ENCODE data around the gene ADRA1B. TPM values are rescaled to one million over a fixed set of nuclear protein-coding genes. Genes with fewer than 3 reads are reported as not detected.

ADRA1B gene
- total and polyA plus RNA-seq, 2 of the 8 experiments (the other 6 are each of a cell fraction or from before 2014, with no cell fraction given) = not detected

DNA sequence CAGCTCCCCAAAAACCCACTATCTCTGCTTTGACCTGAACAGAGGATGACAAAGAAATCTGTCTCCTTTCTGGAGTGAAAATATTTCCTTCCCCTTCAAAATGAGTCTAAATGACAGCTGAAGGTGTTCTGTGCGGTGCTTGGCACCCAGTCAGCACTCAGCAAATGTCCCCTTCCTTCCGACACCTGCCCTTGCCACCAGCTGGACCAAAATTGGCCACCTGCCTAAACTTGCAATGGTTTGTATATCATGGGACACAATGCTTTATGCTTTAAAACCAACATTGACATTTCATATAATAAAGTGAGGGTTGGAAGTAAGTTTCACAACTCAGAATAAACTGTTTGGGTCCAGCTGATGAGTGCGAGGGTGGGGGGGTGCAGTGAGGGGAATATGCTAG is 85.2 kb downstream of the ADRA1B start:
- ChIA-PET CTCF (ENCODE audit: partially characterized antibody) (interaction anchor here (0.5 to 2.3 kb wide), 6 partner anchors 14 to 560 kb away, joined by 3 to 11 read pairs (median 6); no protein-coding TSS in a partner anchor), POLR2A (ENCODE audit: partially characterized antibody) (interaction anchor here (0.7 kb wide), 1 partner anchor 19 kb away, joined by 3 read pairs; no protein-coding TSS in a partner anchor)
- no peak overlapping the region for H2AK5ac ChIP-seq (ENCODE audit: low read depth, low read length)
- no peak overlapping the region for H2BK15ac ChIP-seq (ENCODE audit: low read length)
- no peak for DNase-seq (ENCODE audit: low read depth in 1 of 2, low spot score in 2 of 2)
- no peaks in the 10 kb centered on the region for H4K20me1 ChIP-seq (replicated peaks in 1 of 2; ENCODE audit: control insufficient read depth in 1 of 2, insufficient read depth in 2 of 2, low read length in 2 of 2)
- peak overlapping the region; percentile 65 for H2AFZ ChIP-seq (ENCODE audit: low read length)
- H3K27ac ChIP-seq (ENCODE audit: low read depth, low read length) = no peak overlapping the region
- H3K79me1 ChIP-seq (ENCODE audit: low read depth, low read length) = no peaks in the 10 kb centered on the region; the same call in 1 of the 2 replicates
- H3K4me3 ChIP-seq (ENCODE audit: extremely low read depth in 1 of 4, insufficient read depth in 2 of 4, low read depth in 3 of 4, low read length in 4 of 4) = no peak overlapping the region
- no peaks in the 10 kb centered on the region for H3K27me3 ChIP-seq (replicated peaks in 1 of 4; ENCODE audit: control insufficient read depth in 3 of 4, extremely low read depth in 1 of 4, insufficient read depth in 3 of 4, low read length in 3 of 4)
- no peaks in the 10 kb centered on the region for H3K9me3 ChIP-seq (ENCODE audit: insufficient read depth in 2 of 2, low read depth in 1 of 2, low read length in 1 of 2)
- H3K4me1 ChIP-seq (replicated peaks in 1 of 4; ENCODE audit: control insufficient read depth in 3 of 4, insufficient read depth in 4 of 4, low read length in 3 of 4) = no peaks in the 10 kb centered on the region
- H3K56ac ChIP-seq (replicated peaks; ENCODE audit: insufficient read length, low read depth, low read length) = no peak overlapping the region
- H3K4me2 ChIP-seq (ENCODE audit: insufficient read depth in 1 of 2, low read depth in 2 of 2, low read length in 2 of 2) = no peak overlapping the region
- H4K5ac ChIP-seq (ENCODE audit: insufficient read length, low read depth, low read length) = no peak overlapping the region
- no peak overlapping the region for H2BK12ac ChIP-seq (ENCODE audit: low read depth, low read length)
- H2BK120ac ChIP-seq (replicated peaks; ENCODE audit: low read depth, low read length) = no peak overlapping the region
- no peak overlapping the region for H2BK5ac ChIP-seq (ENCODE audit: low read depth, low read length)
- no peak overlapping the region for H4K91ac ChIP-seq (replicated peaks; ENCODE audit: insufficient read length, low read length)
- no peak overlapping the region for H4K8ac ChIP-seq (ENCODE audit: extremely low read depth, insufficient read depth, low read length)
- no peaks in the 10 kb centered on the region for H3K23me2 ChIP-seq (ENCODE audit: low read depth, low read length)
- H3K14ac ChIP-seq (ENCODE audit: insufficient read length) = no peak overlapping the region
- 90% methylated on average over 3 of the region's 3 CpGs; no CpG with 5 or more reads in 1 of the 2 experiments for WGBS, 2 experiments (ENCODE audit: extremely low coverage in 1 of 2, insufficient coverage in 1 of 2, insufficient read length in 1 of 2, insufficient replicate concordance in 2 of 2, low coverage in 1 of 2, low lambda C conversion rate in 2 of 2, missing lambda C conversion rate in 1 of 2)
- no peak for FAIRE-seq
- no peak overlapping the region for H3K18ac ChIP-seq (ENCODE audit: extremely low read depth, low read length)
- H3K23ac ChIP-seq (ENCODE audit: insufficient read length) = no peak overlapping the region
- H2BK20ac ChIP-seq (ENCODE audit: low read length) = no peak overlapping the region
- no peak for TF ChIP-seq JUND (IDR thresholded peaks at IDR 0.05; ENCODE audit: low read length)
- TF ChIP-seq PHF8 (conservative IDR thresholded peaks at IDR 0.05; ENCODE audit: low read depth, low read length) = no peak
- TF ChIP-seq RNF2 (IDR thresholded peaks at IDR 0.05; ENCODE audit: borderline replicate concordance, low read depth, low read length, missing control alignments, poor library complexity, severe bottlenecking) = no peak
- TF ChIP-seq GTF2F1 (IDR thresholded peaks at IDR 0.05; ENCODE audit: borderline replicate concordance, low read depth, low read length) = no peak
- no peak for TF ChIP-seq SP1 (IDR thresholded peaks at IDR 0.05; ENCODE audit: low read depth, low read length)
- TF ChIP-seq, protein P1, sequence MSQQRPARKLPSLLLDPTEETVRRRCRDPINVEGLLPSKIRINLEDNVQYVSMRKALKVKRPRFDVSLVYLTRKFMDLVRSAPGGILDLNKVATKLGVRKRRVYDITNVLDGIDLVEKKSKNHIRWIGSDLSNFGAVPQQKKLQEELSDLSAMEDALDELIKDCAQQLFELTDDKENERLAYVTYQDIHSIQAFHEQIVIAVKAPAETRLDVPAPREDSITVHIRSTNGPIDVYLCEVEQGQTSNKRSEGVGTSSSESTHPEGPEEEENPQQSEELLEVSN (IDR thresholded peaks at IDR 0.05) = no peak
- no peak overlapping the region for H3K4ac ChIP-seq (replicated peaks; ENCODE audit: insufficient read length, low read depth, low read length)
- H3K79me2 ChIP-seq (ENCODE audit: control insufficient read depth in 1 of 2, insufficient read depth in 2 of 2, low read length in 2 of 2) = no peaks in the 10 kb centered on the region
- H3K36me3 ChIP-seq (ENCODE audit: control insufficient read depth in 2 of 4, insufficient read depth in 4 of 4, low read length in 3 of 4) = no peaks in the 10 kb centered on the region
- H3K9ac ChIP-seq (replicated peaks in 1 of 4; ENCODE audit: extremely low read depth in 1 of 4, low read depth in 3 of 4, low read length in 3 of 4) = no peak overlapping the region; a peak in 1 of 7 replicates
